Breast epithelium (tissue), 4 donors: ENCODE results near the gene FJX1. TPM values are rescaled to one million over a fixed set of nuclear protein-coding genes. Genes with fewer than 3 reads are reported as not detected.
"Not testable (repeated sequence)": the region's sequence is repeated elsewhere in the genome, so short reads cannot be mapped to it uniquely, and the experiment has no call there.

Experiments
- DNase-seq, 2 donors: peaks; one replicate each; pipeline ENCODE4 v3.0.0-alpha.2; 2019; ENCODE audit warnings: low spot score in 2 of 2
- H3K27ac ChIP-seq, 2 donors: fragments of 200-600 bp; sonication (generic) in 1 of 2; one replicate each; pipeline ENCODE4 v1.5.1; 2016 to 2019; ENCODE audit warnings: mild to moderate bottlenecking in 1 of 2
- H3K27me3 ChIP-seq, 2 donors: fragments of 200-600 bp; sonication (generic) in 1 of 2; one replicate each; pipeline versions ENCODE4 v1.5.1 to v1.6.0; 2017 to 2019; ENCODE audit warnings: control low read depth in 1 of 2, mild to moderate bottlenecking in 1 of 2
- H3K36me3 ChIP-seq: fragments of 200-600 bp; one replicate; pipeline ENCODE4 v1.5.1; 2019
- H3K4me1 ChIP-seq, 2 donors: fragments of 200-600 bp; sonication (generic); one replicate each; pipeline ENCODE4 v1.5.1; 2016 to 2019; ENCODE audit warnings: control low read depth in 1 of 2
- H3K4me3 ChIP-seq, 3 donors: fragments of 200-600 bp; sonication (generic); 1 replicate in 2 of 3; 2 replicates in 1 of 3; pipeline ENCODE4 v1.5.1; 2016 to 2019; ENCODE audit warnings: mild to moderate bottlenecking in 3 of 3, moderate library complexity in 2 of 3
- H3K9me3 ChIP-seq, 2 donors: fragments of 200-600 bp; sonication (generic) in 1 of 2; one replicate each; pipeline ENCODE4 v1.5.1; 2016 to 2019; ENCODE audit warnings: control low read depth in 1 of 2
- POLR2A ChIP-seq: fragments of 450-650 bp; IDR thresholded peaks from one replicate; pipeline ENCODE4 v1.6.1; 2016; ENCODE audit warnings: antibody characterized with exemption, mild to moderate bottlenecking, moderate library complexity
- POLR2AphosphoS5 ChIP-seq, 3 donors: sonication (generic); formaldehyde crosslinking; IDR thresholded peaks; one replicate each; pipeline ENCODE4 v1.6.1; 2017; ENCODE audit warnings: antibody characterized with exemption in 3 of 3
- intact Hi-C: fragments of 100-400 bp; cut with DNase I; formaldehyde crosslinking; loops from one replicate; pipeline ENCODE4 v1.15.1; 2023; ENCODE audit warnings: low total_unique reads
- total RNA-seq, 3 donors: library from RNA; depleted of rRNA; stranded (reverse); fragments of >200 nt; gene quantifications; one replicate each; pipeline ENCODE4 v1.1.0, GENCODE V29; 2016
- TF ChIP-seq, protein P1 (sequence below), 3 donors: fragments of 450-650 bp; IDR thresholded peaks; one replicate each; pipeline ENCODE4 v1.5.1; 2016 to 2017; ENCODE audit warnings: antibody characterized with exemption in 3 of 3, mild to moderate bottlenecking in 3 of 3, moderate library complexity in 3 of 3

FJX1 gene
- total RNA-seq, 3 donors from 2014 or later: 1.1 to 12.1 (median 8.3) TPM

DNA sequence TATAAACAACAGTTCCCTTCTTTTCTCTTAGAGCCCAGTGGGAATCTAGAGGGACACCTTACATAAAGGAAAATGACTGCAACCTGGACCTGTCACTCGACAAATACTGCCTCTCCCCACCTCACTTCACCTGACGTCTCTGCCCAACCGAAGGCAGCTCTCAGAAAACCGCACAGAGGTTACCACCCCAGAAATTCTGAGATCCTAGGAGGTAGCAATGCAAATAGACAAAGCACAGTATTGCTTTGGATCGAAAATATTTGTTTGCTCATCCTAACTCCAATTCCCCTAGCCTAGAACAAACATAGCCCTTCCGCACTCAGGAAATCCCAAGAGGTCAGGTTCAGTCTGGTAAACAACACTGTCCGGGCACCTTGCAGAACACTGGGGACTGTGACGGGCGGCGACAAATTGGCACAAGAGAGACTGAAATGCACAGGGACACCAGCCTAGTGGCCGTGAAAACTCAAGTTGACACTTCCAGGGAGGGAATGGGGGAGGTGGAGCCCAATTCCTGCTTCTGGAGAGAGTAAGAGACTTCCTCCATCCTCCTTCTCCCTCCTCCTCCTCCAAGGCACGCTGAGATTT, 43.9 kb downstream of the FJX1 start:
- Histone ChIP-seq H3K27me3 (no peaks in the 10 kb centered on the region), H3K4me3 (peak overlapping the region; percentile 71 to 99 (median 75)), H3K4me1 (peaks cover 0 to 7% of the 10 kb centered on the region in 2 donors), H3K9me3 (peaks cover 0 to 22% of the 10 kb centered on the region in 2 donors), H3K27ac (peak overlapping the region; percentile 96 to 99), H3K36me3 (no peaks in the 10 kb centered on the region)
- peak in 1 of 2 donors; percentile 70 for DNase-seq
- intact Hi-C loops: no loop called here
- TF ChIP-seq POLR2A (no peak), POLR2AphosphoS5 (IDR thresholded peaks at IDR 0.05) (peak in 1 of 3 donors; percentile 10)

GRCh38 chr11:35662649-35663407, 44.6 kb downstream of the FJX1 start, which contains the start of gene TRIM44:
Gene TRIM44 (plus strand): TSS chr11:35662775. CDS start chr11:35663112, 337 bp downstream.
- intact Hi-C loops: no loop called here
- peak within 1 kb of the TSS; percentile 96 to 99 for H3K27ac ChIP-seq
- H3K4me3 ChIP-seq: peak within 1 kb of the TSS; percentile 71 to 99 (median 75)
- H3K4me1 ChIP-seq: peaks cover 0 to 7% of the 10 kb centered on the region in 2 donors
- peaks cover 0 to 22% of the 10 kb centered on the region in 2 donors for H3K9me3 ChIP-seq
- TF ChIP-seq, protein P1, sequence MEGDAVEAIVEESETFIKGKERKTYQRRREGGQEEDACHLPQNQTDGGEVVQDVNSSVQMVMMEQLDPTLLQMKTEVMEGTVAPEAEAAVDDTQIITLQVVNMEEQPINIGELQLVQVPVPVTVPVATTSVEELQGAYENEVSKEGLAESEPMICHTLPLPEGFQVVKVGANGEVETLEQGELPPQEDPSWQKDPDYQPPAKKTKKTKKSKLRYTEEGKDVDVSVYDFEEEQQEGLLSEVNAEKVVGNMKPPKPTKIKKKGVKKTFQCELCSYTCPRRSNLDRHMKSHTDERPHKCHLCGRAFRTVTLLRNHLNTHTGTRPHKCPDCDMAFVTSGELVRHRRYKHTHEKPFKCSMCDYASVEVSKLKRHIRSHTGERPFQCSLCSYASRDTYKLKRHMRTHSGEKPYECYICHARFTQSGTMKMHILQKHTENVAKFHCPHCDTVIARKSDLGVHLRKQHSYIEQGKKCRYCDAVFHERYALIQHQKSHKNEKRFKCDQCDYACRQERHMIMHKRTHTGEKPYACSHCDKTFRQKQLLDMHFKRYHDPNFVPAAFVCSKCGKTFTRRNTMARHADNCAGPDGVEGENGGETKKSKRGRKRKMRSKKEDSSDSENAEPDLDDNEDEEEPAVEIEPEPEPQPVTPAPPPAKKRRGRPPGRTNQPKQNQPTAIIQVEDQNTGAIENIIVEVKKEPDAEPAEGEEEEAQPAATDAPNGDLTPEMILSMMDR (IDR thresholded peaks at IDR 0.05): peak in 1 of 3 donors; percentile 10
- TF ChIP-seq POLR2AphosphoS5 (IDR thresholded peaks at IDR 0.05) (peak; percentile 69 to 76 (median 72)), POLR2A (no peak)
- H3K27me3 ChIP-seq: no peaks in the 10 kb centered on the region
- peak; percentile 62 to 79 for DNase-seq
- H3K36me3 ChIP-seq: no peaks in the 10 kb centered on the region

GRCh38 chr11:35663408-35663702, 45.1 kb downstream of the FJX1 start:
- Histone ChIP-seq H3K9me3 (peaks cover 4 to 22% of the 10 kb centered on the region in 2 donors), H3K36me3 (no peaks in the 10 kb centered on the region), H3K27me3 (no peaks in the 10 kb centered on the region), H3K4me3 (peak overlapping the region; percentile 71 to 99 (median 75)), H3K27ac (peak overlapping the region; percentile 96 to 99), H3K4me1 (peaks cover 0 to 7% of the 10 kb centered on the region in 2 donors)
- no peak for DNase-seq
- TF ChIP-seq POLR2AphosphoS5 (IDR thresholded peaks at IDR 0.05) (no peak), POLR2A (no peak)
- TF ChIP-seq, protein P1 (IDR thresholded peaks at IDR 0.05): no peak
- intact Hi-C loops: no loop called here

- peaks cover 0 to 7% of the 10 kb centered on the region in 2 donors for H3K4me1 ChIP-seq
- peaks cover 5 to 22% of the 10 kb centered on the region in 2 donors for H3K9me3 ChIP-seq
- no peaks in the 10 kb centered on the region for H3K36me3 ChIP-seq
- intact Hi-C loops: no loop called here
- DNase-seq: no peak
- no peak overlapping the region for H3K27ac ChIP-seq
- no peaks in the 10 kb centered on the region for H3K27me3 ChIP-seq
- TF ChIP-seq POLR2A: no peak
- TF ChIP-seq POLR2AphosphoS5 (IDR thresholded peaks at IDR 0.05): no peak
- TF ChIP-seq, protein P1 (IDR thresholded peaks at IDR 0.05): no peak
- peak overlapping the region in 1 of 3 donors; percentile 99 for H3K4me3 ChIP-seq
Measured at GRCh38 chr11:35664977-35665441, 46.7 kb downstream of the FJX1 start.

GRCh38 chr11:35667257-35667656, 49.0 kb downstream of the FJX1 start:
- peaks cover 0 to 7% of the 10 kb centered on the region in 2 donors for H3K4me1 ChIP-seq
- H3K36me3 ChIP-seq: no peaks in the 10 kb centered on the region
- peaks cover 5 to 22% of the 10 kb centered on the region in 2 donors for H3K9me3 ChIP-seq
- no peak overlapping the region for H3K4me3 ChIP-seq
- intact Hi-C loops: no loop called here
- no peaks in the 10 kb centered on the region for H3K27me3 ChIP-seq
- DNase-seq: no peak
- H3K27ac ChIP-seq: no peak overlapping the region
- no peak for TF ChIP-seq POLR2AphosphoS5 (IDR thresholded peaks at IDR 0.05)
- TF ChIP-seq POLR2A: no peak
- TF ChIP-seq, protein P1 (IDR thresholded peaks at IDR 0.05): no peak

DNA sequence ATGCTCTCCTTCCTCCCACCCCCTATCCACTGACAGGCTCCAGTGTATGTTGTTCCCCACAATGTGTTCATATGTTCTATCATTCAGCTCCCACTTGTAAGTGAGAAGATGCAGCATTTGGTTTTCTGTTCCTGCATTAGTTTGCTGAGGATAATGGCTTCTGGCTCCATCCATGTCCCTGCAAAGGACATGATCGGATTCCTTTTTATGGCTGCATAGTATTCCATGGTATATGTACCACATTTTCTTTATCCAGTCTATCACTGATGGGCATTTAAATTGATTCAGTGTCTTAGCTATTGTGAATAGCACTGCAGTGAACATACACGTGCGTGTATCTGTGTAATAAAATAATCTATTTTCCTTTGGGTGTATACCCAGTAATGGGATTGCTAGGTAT, 50.1 kb downstream of the FJX1 start:
- intact Hi-C loops, H3K27me3 ChIP-seq, H3K36me3 ChIP-seq, DNase-seq, H3K27ac ChIP-seq, H3K4me1 ChIP-seq, H3K4me3 ChIP-seq: not testable (repeated sequence)
- peaks cover 5 to 22% of the 10 kb centered on the region in 2 donors for H3K9me3 ChIP-seq
